HEK293 (cell line): ENCODE measurements around the gene VPS51.

Experiments used
- TF ChIP-seq, protein P1 (sequence below): fragments of 450-650 bp; formaldehyde crosslinking; IDR thresholded peaks from 2 replicates; pipeline ENCODE4 v1.5.1; 2016; ENCODE audit warnings: missing biosample characterization, missing genetic modification characterization
- TF ChIP-seq, protein P2 (sequence below): fragments of 450-650 bp; formaldehyde crosslinking; IDR thresholded peaks from 2 replicates; pipeline ENCODE4 v1.5.1; 2016; ENCODE audit warnings: missing biosample characterization, missing genetic modification characterization
- TF ChIP-seq, protein P3 (sequence below): sonication (generic); formaldehyde crosslinking; IDR thresholded peaks from 2 replicates; pipeline ENCODE4 v1.8.1; 2022; ENCODE audit warnings: mild to moderate bottlenecking, moderate library complexity, missing genetic modification reagents
- TF ChIP-seq, protein P4 (sequence below): fragments of 450-650 bp; formaldehyde crosslinking; optimal IDR thresholded peaks from 2 replicates; pipeline ENCODE3; 2016; ENCODE audit warnings: missing biosample characterization, mild to moderate bottlenecking, missing genetic modification characterization
- TF ChIP-seq, protein P5 (sequence below): fragments of 450-650 bp; formaldehyde crosslinking; IDR thresholded peaks from 2 replicates; pipeline ENCODE4 v1.5.1; 2016; ENCODE audit warnings: missing biosample characterization, missing genetic modification characterization

DNA sequence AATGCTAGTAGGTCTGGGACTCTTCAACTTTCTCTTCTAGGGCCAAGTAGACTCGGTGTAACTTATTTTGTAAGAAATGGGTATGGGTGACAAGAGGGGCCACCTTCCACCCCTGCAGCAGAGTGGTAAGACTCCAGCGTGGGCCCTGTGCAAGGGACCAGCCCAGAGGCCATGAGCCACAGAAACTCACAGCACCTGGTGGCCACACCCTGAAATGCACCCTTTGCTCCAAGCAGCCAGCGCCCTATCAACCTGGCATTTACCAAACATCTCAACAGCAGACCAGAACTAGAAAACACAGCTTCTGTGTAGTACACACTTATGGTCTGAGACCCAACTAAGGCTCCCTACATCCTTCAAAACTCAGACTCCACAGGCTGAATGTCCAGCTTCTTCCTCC is 17.9 kb upstream of the VPS51 start:
- TF ChIP-seq, protein P1, sequence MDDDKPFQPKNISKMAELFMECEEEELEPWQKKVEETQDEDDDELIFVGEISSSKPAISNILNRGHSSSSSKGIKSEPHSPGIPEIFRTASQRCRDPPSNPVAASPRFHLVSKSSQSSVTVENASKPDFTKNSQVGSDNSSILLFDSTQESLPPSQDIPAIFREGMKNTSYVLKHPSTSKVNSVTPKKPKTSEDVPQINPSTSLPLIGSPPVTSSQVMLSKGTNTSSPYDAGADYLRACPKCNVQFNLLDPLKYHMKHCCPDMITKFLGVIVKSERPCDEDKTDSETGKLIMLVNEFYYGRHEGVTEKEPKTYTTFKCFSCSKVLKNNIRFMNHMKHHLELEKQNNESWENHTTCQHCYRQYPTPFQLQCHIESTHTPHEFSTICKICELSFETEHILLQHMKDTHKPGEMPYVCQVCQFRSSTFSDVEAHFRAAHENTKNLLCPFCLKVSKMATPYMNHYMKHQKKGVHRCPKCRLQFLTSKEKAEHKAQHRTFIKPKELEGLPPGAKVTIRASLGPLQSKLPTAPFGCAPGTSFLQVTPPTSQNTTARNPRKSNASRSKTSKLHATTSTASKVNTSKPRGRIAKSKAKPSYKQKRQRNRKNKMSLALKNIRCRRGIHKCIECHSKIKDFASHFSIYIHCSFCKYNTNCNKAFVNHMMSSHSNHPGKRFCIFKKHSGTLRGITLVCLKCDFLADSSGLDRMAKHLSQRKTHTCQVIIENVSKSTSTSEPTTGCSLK (tag by site-specific recombination), result no peak
- TF ChIP-seq, protein P2, sequence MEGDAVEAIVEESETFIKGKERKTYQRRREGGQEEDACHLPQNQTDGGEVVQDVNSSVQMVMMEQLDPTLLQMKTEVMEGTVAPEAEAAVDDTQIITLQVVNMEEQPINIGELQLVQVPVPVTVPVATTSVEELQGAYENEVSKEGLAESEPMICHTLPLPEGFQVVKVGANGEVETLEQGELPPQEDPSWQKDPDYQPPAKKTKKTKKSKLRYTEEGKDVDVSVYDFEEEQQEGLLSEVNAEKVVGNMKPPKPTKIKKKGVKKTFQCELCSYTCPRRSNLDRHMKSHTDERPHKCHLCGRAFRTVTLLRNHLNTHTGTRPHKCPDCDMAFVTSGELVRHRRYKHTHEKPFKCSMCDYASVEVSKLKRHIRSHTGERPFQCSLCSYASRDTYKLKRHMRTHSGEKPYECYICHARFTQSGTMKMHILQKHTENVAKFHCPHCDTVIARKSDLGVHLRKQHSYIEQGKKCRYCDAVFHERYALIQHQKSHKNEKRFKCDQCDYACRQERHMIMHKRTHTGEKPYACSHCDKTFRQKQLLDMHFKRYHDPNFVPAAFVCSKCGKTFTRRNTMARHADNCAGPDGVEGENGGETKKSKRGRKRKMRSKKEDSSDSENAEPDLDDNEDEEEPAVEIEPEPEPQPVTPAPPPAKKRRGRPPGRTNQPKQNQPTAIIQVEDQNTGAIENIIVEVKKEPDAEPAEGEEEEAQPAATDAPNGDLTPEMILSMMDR (tag by site-specific recombination), result peak; percentile 36
- TF ChIP-seq, protein P3, sequence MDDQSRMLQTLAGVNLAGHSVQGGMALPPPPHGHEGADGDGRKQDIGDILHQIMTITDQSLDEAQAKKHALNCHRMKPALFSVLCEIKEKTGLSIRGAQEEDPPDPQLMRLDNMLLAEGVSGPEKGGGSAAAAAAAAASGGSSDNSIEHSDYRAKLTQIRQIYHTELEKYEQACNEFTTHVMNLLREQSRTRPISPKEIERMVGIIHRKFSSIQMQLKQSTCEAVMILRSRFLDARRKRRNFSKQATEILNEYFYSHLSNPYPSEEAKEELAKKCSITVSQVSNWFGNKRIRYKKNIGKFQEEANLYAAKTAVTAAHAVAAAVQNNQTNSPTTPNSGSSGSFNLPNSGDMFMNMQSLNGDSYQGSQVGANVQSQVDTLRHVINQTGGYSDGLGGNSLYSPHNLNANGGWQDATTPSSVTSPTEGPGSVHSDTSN (CRISPR knock-in tag), result no peak
- TF ChIP-seq, protein P4, sequence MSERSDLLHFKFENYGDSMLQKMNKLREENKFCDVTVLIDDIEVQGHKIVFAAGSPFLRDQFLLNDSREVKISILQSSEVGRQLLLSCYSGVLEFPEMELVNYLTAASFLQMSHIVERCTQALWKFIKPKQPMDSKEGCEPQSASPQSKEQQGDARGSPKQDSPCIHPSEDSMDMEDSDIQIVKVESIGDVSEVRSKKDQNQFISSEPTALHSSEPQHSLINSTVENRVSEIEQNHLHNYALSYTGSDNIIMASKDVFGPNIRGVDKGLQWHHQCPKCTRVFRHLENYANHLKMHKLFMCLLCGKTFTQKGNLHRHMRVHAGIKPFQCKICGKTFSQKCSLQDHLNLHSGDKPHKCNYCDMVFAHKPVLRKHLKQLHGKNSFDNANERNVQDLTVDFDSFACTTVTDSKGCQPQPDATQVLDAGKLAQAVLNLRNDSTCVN (tag by site-specific recombination), result no peak
- TF ChIP-seq, protein P5, sequence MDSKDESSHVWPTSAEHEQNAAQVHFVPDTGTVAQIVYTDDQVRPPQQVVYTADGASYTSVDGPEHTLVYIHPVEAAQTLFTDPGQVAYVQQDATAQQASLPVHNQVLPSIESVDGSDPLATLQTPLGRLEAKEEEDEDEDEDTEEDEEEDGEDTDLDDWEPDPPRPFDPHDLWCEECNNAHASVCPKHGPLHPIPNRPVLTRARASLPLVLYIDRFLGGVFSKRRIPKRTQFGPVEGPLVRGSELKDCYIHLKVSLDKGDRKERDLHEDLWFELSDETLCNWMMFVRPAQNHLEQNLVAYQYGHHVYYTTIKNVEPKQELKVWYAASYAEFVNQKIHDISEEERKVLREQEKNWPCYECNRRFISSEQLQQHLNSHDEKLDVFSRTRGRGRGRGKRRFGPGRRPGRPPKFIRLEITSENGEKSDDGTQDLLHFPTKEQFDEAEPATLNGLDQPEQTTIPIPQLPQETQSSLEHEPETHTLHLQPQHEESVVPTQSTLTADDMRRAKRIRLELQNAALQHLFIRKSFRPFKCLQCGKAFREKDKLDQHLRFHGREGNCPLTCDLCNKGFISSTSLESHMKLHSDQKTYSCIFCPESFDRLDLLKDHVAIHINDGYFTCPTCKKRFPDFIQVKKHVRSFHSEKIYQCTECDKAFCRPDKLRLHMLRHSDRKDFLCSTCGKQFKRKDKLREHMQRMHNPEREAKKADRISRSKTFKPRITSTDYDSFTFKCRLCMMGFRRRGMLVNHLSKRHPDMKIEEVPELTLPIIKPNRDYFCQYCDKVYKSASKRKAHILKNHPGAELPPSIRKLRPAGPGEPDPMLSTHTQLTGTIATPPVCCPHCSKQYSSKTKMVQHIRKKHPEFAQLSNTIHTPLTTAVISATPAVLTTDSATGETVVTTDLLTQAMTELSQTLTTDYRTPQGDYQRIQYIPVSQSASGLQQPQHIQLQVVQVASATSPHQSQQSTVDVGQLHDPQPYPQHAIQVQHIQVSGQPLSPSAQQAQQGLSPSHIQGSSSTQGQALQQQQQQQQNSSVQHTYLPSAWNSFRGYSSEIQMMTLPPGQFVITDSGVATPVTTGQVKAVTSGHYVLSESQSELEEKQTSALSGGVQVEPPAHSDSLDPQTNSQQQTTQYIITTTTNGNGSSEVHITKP, result no peak
